Common myeloid progenitor, CD34-positive (primary cell): ENCODE measurements around the gene YPEL3.

Experiments used
- CTCF ChIA-PET: fragments of 350-600 bp; sonication (Branson Sonifier 250); formaldehyde crosslinking; loops from one replicate; lab custom pipeline; 2021; ENCODE audit warnings: antibody characterized with exemption; lab: Charles Lee
- POLR2A ChIA-PET: fragments of 350-600 bp; sonication (Branson Sonifier 250); formaldehyde crosslinking; loops from one replicate; lab custom pipeline; 2021; ENCODE audit warnings: antibody characterized with exemption; lab: Charles Lee
- DNase-seq, 3 donors: peaks; one replicate each; pipeline versions ENCODE4 v3.0.0 to v3.0.0-alpha.2; 2013
- H3K27ac ChIP-seq, 2 experiments: 1 replicate in 1 of 2; 2 replicates in 1 of 2; pipeline ENCODE4 v1.7.0; 2013; ENCODE audit warnings: inconsistent platforms in 2 of 2, low read length in 2 of 2, mild to moderate bottlenecking in 2 of 2, low read depth in 1 of 2, moderate library complexity in 1 of 2; ENCODE audit not compliant: severe bottlenecking in 2 of 2, insufficient read depth in 1 of 2, poor library complexity in 1 of 2
- H3K27me3 ChIP-seq, 5 experiments: replicated peaks in 2 of 5; 1 replicate in 3 of 5; 2 replicates in 2 of 5; pipeline versions ENCODE4 v1.6.1 to v1.7.0; 2013; ENCODE audit warnings: low read length in 4 of 5, mild to moderate bottlenecking in 2 of 5, moderate library complexity in 2 of 5, inconsistent platforms in 1 of 5; ENCODE audit not compliant: insufficient read depth in 5 of 5, control insufficient read depth in 4 of 5
- H3K36me3 ChIP-seq, 4 experiments: 1 replicate in 2 of 4; 2 replicates in 2 of 4; pipeline versions ENCODE4 v1.6.1 to v1.7.0; 2013; ENCODE audit warnings: low read length in 3 of 4, control low read depth in 1 of 4, mild to moderate bottlenecking in 1 of 4; ENCODE audit not compliant: control insufficient read depth in 4 of 4, insufficient read depth in 4 of 4
- H3K4me1 ChIP-seq, 4 experiments: 1 replicate in 3 of 4; 2 replicates in 1 of 4; pipeline versions ENCODE4 v1.6.1 to v1.7.1; 2013; ENCODE audit warnings: low read length in 3 of 4, mild to moderate bottlenecking in 3 of 4, control low read depth in 1 of 4, inconsistent platforms in 1 of 4, moderate library complexity in 1 of 4; ENCODE audit not compliant: control insufficient read depth in 4 of 4, insufficient read depth in 4 of 4; ENCODE audit errors: control extremely low read depth in 1 of 4
- H3K4me3 ChIP-seq, 7 experiments: 1 replicate in 4 of 7; 2 replicates in 3 of 7; pipeline versions ENCODE4 v1.5.1 to v1.7.0; 2013; ENCODE audit warnings: mild to moderate bottlenecking in 7 of 7, low read length in 6 of 7, moderate library complexity in 6 of 7, inconsistent platforms in 2 of 7, low read depth in 2 of 7, control low read depth in 1 of 7; ENCODE audit not compliant: insufficient read depth in 4 of 7, control insufficient read depth in 1 of 7; ENCODE audit errors: extremely low read depth in 1 of 7
- H3K9me3 ChIP-seq, 5 experiments: 1 replicate in 4 of 5; 2 replicates in 1 of 5; pipeline versions ENCODE4 v1.6.1 to v1.7.1; 2013; ENCODE audit warnings: low read length in 4 of 5, mild to moderate bottlenecking in 2 of 5, inconsistent platforms in 1 of 5, low read depth in 1 of 5, moderate library complexity in 1 of 5; ENCODE audit not compliant: control insufficient read depth in 4 of 5, insufficient read depth in 2 of 5; ENCODE audit errors: control extremely low read depth in 1 of 5
- WGBS: methylation state at CpG from one replicate; pipeline ENCODE4 v1.1.5; 2013; ENCODE audit not compliant: insufficient coverage; 5-methylcytosine and 5-hydroxymethylcytosine counted together

YPEL3 gene

GRCh38 chr16:30104090-30104489 is 8.1 kb upstream of the YPEL3 start:
- ChIA-PET POLR2A (no interaction called here), CTCF (interaction anchor here (1.0 to 3.6 kb wide), 4 partner anchors 8 to 256 kb away, joined by 3 to 19 read pairs (median 8); partner anchors contain the start of gene TBX6)
- H3K4me3 ChIP-seq: no peak overlapping the region
- H3K9me3 ChIP-seq: peaks cover 0 to 12% (median 4%) of the 10 kb centered on the region in 5 experiments
- no peaks in the 10 kb centered on the region for H3K27me3 ChIP-seq
- no peaks in the 10 kb centered on the region for H3K4me1 ChIP-seq
- no peak for DNase-seq
- peaks cover 4 to 31% (median 17%) of the 10 kb centered on the region in 4 experiments for H3K36me3 ChIP-seq
- 86% methylated on average over 4 of the region's 4 CpGs for WGBS
- H3K27ac ChIP-seq: no peak overlapping the region

GRCh38 chr16:30096862-30097563 is 1.0 kb upstream of the YPEL3 start:
- peak; percentile 58 to 88 (median 82) for DNase-seq
- 92% methylated on average over 18 of the region's 18 CpGs for WGBS
- CTCF ChIA-PET: interaction anchor here (11.3 kb wide), 1 partner anchor 23 kb away, joined by 235 read pairs; the partner anchor contains the start of genes ALDOA and PPP4C
- POLR2A ChIA-PET: no interaction called here
- peaks cover 0 to 31% (median 14%) of the 10 kb centered on the region in 5 experiments for H3K9me3 ChIP-seq
- peaks cover 0 to 37% (median 29%) of the 10 kb centered on the region in 4 experiments for H3K4me1 ChIP-seq
- peak overlapping the region in 1 of 2 experiments; percentile 68 for H3K27ac ChIP-seq
- H3K36me3 ChIP-seq: peaks cover 0 to 16% (median 10%) of the 10 kb centered on the region in 4 experiments
- H3K4me3 ChIP-seq: peak overlapping the region in 1 of 7 experiments; percentile 38
- H3K27me3 ChIP-seq: no peaks in the 10 kb centered on the region

GRCh38 chr16:30095166-30096078 is 591 bp downstream of the YPEL3 start:
- ChIA-PET CTCF (interaction anchor here (1.8 to 11.3 kb wide), 3 partner anchors 16 to 90 kb away, joined by 6 to 235 read pairs (median 54); partner anchors contain the start of genes ALDOA, GDPD3 and PPP4C), POLR2A (interaction anchor here (0.6 to 1.0 kb wide), 3 partner anchors 21 to 90 kb away, joined by 3 to 4 read pairs (median 4); partner anchors contain the start of gene ALDOA)
- peak overlapping the region; percentile 66 to 89 for H3K27ac ChIP-seq
- peaks cover 0 to 26% (median 14%) of the 10 kb centered on the region in 5 experiments for H3K9me3 ChIP-seq
- DNase-seq: peak in 2 of 3 donors; percentile 13 to 25
- peaks cover 0 to 16% (median 10%) of the 10 kb centered on the region in 4 experiments for H3K36me3 ChIP-seq
- peaks cover 0 to 51% (median 42%) of the 10 kb centered on the region in 4 experiments for H3K4me1 ChIP-seq
- 12% methylated on average over 28 of the region's 47 CpGs for WGBS
- H3K4me3 ChIP-seq: peak overlapping the region; percentile 49 to 91 (median 84)
- H3K27me3 ChIP-seq: no peaks in the 10 kb centered on the region

GRCh38 chr16:30094541-30095165 is 1.4 kb downstream of the YPEL3 start:
- H3K9me3 ChIP-seq: peaks cover 0 to 24% (median 14%) of the 10 kb centered on the region in 5 experiments
- no peak for DNase-seq
- peaks cover 0 to 16% (median 10%) of the 10 kb centered on the region in 4 experiments for H3K36me3 ChIP-seq
- H3K27me3 ChIP-seq: no peaks in the 10 kb centered on the region
- POLR2A ChIA-PET: no interaction called here
- CTCF ChIA-PET: interaction anchor here (1.8 to 11.3 kb wide), 5 partner anchors 17 to 90 kb away, joined by 6 to 235 read pairs (median 20); partner anchors contain the start of genes ALDOA, GDPD3 and PPP4C
- H3K27ac ChIP-seq: peak overlapping the region in 1 of 2 experiments; percentile 89
- 91% methylated on average over 11 of the region's 11 CpGs for WGBS
- H3K4me1 ChIP-seq: peaks cover 0 to 58% (median 46%) of the 10 kb centered on the region in 4 experiments
- H3K4me3 ChIP-seq: peak overlapping the region; percentile 6 to 91 (median 84)

- DNase-seq: peak; percentile 92 to 97 (median 96)
- H3K27ac ChIP-seq: peak overlapping the region in 1 of 2 experiments; percentile 87
- H3K4me1 ChIP-seq: peaks cover 0 to 58% (median 46%) of the 10 kb centered on the region in 4 experiments
- no peaks in the 10 kb centered on the region for H3K27me3 ChIP-seq
- POLR2A ChIA-PET: interaction anchor here (0.9 to 2.9 kb wide), 6 partner anchors 12 to 94 kb away, joined by 3 to 20 read pairs (median 4); partner anchors contain the start of genes ALDOA, CORO1A and PPP4C
- peak overlapping the region; percentile 42 to 86 (median 75) for H3K4me3 ChIP-seq
- CTCF ChIA-PET: interaction anchor here (0.5 to 11.3 kb wide), 18 partner anchors 11 to 557 kb away, joined by 3 to 235 read pairs (median 8); partner anchors contain the start of genes ALDOA, CORO1A, GDPD3 and PPP4C
- WGBS: 0% methylated on average over 16 of the region's 22 CpGs
- H3K9me3 ChIP-seq: peaks cover 0 to 13% (median 4%) of the 10 kb centered on the region in 5 experiments
- H3K36me3 ChIP-seq: peaks cover 0 to 16% (median 10%) of the 10 kb centered on the region in 4 experiments
Observed at GRCh38 chr16:30092373-30093010, 3.5 kb downstream of the YPEL3 start.
